GM23338 (cell line): ENCODE results near the gene EYS.

Experiments
- CTCF ChIP-seq, 2 experiments: fragments of 200-600 bp in 1 of 2; sonication (generic) in 1 of 2; conservative IDR thresholded peaks; 2 replicates each; pipeline versions ENCODE4 v1.5.1 to v1.6.1; 2016 to 2017; ENCODE audit warnings: antibody characterized with exemption in 2 of 2, low read depth in 2 of 2, mild to moderate bottlenecking in 2 of 2, moderate library complexity in 1 of 2
- EZH2 ChIP-seq: fragments of 200-600 bp; sonication (generic); IDR thresholded peaks from one replicate; pipeline ENCODE4 v1.8.0; 2017; ENCODE audit warnings: antibody characterized with exemption, mild to moderate bottlenecking, low read depth; ENCODE audit not compliant: unreplicated experiment
- EZH2phosphoT487 ChIP-seq: fragments of 200-600 bp; sonication (generic); IDR thresholded peaks from one replicate; pipeline ENCODE4 v1.8.1; 2018; ENCODE audit warnings: antibody characterized with exemption; ENCODE audit not compliant: unreplicated experiment
- JUNB ChIP-seq: IDR thresholded peaks from one replicate; pipeline ENCODE4 v1.6.1; 2016; ENCODE audit warnings: antibody characterized with exemption; ENCODE audit not compliant: unreplicated experiment
- POLR2AphosphoS5 ChIP-seq: IDR thresholded peaks from 2 replicates; pipeline ENCODE4 v1.6.1; 2016; ENCODE audit warnings: antibody characterized with exemption, low read depth
- REST ChIP-seq: IDR thresholded peaks from one replicate; pipeline ENCODE4 v1.6.1; 2018; ENCODE audit warnings: antibody characterized with exemption; ENCODE audit not compliant: unreplicated experiment
- ZNF114 ChIP-seq: fragments of 250-450 bp; sonication (Bioruptor Pico); IDR thresholded peaks from 2 replicates; pipeline ENCODE4 v1.5.0; 2020; ENCODE audit warnings: mild to moderate bottlenecking, moderate library complexity
- ZNF331 ChIP-seq: fragments of 250-450 bp; sonication (Bioruptor Pico); IDR thresholded peaks from 2 replicates; pipeline ENCODE4 v1.5.0; 2020; ENCODE audit warnings: low read depth, mild to moderate bottlenecking, moderate library complexity

- TF ChIP-seq EZH2phosphoT487 (no peak), POLR2AphosphoS5 (no peak), CTCF (conservative IDR thresholded peaks at IDR 0.05; ENCODE audit: low read depth in 2 of 2) (no peak), EZH2 (no peak), REST (no peak), ZNF114 (CRISPR knock-in tag) (no peak), JUNB (no peak), ZNF331 (no peak)
Measured at GRCh38 chr6:64014595-64014994, 1692.4 kb downstream of the EYS start.
